Right forelimb (tissue), 1 donor: ENCODE measurements around the gene GPR35.

ENCODE experiments used
- DNase-seq: peaks from one replicate; pipeline ENCODE4 v3.0.0-alpha.2; 2018

GPR35 gene

DNA sequence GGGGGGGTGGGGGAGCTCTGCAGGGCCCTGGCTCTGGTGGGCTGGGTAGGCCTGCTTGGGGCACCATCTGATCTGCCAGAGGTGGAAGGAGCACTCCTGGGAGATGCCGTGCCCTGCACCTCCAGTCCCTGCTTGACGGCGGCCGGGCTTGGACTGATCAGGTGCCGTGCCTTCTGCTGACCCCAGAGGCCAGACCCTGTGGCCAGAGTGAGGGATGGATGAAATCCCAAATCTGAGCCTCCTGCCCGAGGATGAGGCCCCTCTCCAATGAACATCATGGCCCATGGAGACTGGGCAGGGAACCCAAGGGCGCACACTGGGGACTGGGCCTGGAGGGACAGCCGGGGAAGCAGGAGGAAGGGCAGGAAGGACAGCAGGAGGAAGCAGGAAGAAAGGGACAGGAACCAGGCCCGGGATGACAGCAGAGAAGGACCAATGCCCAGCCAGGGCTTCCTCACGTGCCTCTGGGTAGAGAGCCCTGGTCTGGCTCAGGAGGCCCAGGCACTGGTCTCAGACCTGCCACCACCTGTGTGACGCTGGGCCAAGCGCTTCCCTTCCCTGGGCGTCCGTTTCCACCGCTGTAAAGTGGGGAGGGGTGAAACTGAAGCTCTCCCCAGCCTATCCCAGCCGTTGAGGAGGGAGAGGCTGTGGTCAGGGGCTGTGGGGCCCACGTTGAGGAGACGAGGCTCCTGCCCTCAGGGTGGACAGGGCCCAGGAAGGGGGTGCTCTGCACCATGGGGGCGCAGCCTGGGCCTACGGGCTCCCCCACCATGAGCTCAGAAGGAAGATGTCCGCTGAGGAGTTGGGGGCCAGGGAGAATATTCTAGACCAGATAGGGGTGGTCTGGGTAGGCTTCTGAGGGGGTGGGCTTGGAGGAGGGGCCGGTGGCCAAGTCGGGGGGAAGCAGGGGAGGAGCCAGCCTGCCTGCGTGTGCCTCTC, 1.0 kb upstream of the GPR35 start:
- peak; percentile 41 for DNase-seq

- peak; percentile 44 for DNase-seq
Measured at GRCh38 chr2:240626531-240627300, 1.4 kb downstream of the GPR35 start.

DNA sequence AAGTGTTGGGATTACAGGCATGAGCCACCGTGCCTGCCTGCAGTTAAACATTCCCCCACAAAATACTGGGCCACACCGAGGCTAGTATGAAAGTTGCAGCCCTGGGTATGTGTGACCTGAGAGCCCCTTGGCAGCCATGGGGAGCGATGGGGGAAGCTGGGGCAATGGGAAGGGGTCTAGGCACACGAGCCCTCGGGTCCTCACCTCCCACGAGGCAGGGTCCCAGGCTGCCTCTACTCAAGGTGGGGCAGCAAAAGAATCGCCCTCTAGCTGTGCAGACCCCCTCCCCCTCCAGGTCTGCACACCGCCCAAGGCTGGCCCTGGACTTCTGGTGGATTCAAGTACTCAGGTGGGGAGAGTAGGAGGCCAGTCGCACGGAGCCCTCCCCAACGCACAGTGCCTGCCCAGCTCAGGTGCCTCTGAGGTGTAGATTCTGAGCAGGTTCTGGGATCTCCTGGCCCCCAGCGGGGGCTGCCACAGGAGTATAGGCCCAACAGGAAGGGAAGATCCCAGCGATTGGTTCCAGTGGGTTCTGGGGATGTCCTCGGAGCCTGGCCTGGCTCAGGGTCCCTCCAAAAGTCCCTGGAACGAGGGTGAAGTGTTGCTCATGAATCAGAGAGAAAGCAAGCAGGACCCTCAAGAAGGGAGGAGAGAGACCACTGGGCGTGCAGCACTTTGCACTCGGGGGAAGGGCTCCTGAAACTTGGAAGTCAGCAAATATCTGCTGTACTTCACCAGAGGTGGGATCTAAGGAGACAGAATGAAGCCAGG, 2.6 kb downstream of the GPR35 start:
- peak; percentile 37 for DNase-seq

- peak; percentile 10 for DNase-seq
Measured at GRCh38 chr2:240628507-240628807, 3.2 kb downstream of the GPR35 start.

DNA sequence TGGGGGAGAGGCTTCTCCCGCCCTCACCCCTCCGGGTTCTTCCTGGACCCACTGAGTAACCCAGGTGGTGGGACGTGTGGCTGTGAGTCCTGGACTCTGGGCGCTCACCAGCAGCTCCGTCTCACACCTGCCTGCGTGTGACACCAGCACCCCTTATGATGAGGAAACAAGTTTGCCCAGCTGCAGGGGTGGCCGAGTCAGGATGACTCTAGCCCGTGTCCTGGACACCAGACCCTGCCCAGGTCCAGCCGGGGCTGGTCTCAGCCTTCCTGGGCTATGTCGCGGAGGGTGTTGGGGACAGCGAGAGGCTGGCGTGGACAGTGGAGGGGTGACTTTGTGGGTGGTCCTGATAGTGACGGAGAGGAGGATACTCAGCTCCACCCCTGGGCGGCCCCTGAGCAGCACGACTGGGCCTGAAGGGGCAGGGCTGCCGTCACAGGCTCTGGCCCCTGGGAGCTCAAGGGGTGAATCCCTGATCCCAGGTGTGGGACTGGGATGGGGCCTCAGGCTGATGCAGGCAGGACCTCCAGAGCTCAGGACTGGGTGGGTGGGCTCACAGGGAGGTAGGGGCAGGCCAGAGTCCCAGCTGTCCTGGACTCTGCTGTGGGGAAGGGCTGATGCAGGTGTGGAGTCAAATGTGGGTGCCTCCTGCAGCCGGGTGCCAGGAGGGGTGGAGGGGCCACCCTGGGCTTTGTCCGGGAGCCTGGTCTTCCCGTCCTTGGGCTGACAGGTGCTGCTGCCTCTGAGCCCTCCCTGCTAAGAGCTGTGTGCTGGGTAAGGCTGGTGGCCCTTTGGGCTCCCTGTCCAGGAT, 3.7 kb downstream of the GPR35 start:
- peak; percentile 36 for DNase-seq

- DNase-seq = peak; percentile 1
Measured at GRCh38 chr2:240629619-240629967, 4.3 kb downstream of the GPR35 start.

DNA sequence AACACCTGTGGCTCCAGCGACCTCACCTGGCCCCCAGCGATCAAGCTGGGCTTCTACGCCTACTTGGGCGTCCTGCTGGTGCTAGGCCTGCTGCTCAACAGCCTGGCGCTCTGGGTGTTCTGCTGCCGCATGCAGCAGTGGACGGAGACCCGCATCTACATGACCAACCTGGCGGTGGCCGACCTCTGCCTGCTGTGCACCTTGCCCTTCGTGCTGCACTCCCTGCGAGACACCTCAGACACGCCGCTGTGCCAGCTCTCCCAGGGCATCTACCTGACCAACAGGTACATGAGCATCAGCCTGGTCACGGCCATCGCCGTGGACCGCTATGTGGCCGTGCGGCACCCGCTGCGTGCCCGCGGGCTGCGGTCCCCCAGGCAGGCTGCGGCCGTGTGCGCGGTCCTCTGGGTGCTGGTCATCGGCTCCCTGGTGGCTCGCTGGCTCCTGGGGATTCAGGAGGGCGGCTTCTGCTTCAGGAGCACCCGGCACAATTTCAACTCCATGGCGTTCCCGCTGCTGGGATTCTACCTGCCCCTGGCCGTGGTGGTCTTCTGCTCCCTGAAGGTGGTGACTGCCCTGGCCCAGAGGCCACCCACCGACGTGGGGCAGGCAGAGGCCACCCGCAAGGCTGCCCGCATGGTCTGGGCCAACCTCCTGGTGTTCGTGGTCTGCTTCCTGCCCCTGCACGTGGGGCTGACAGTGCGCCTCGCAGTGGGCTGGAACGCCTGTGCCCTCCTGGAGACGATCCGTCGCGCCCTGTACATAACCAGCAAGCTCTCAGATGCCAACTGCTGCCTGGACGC, 4.9 kb downstream of the GPR35 start:
- DNase-seq = peak; percentile 30

- peak; percentile 35 for DNase-seq
Measured at GRCh38 chr2:240630771-240631547, 5.7 kb downstream of the GPR35 start.

DNA sequence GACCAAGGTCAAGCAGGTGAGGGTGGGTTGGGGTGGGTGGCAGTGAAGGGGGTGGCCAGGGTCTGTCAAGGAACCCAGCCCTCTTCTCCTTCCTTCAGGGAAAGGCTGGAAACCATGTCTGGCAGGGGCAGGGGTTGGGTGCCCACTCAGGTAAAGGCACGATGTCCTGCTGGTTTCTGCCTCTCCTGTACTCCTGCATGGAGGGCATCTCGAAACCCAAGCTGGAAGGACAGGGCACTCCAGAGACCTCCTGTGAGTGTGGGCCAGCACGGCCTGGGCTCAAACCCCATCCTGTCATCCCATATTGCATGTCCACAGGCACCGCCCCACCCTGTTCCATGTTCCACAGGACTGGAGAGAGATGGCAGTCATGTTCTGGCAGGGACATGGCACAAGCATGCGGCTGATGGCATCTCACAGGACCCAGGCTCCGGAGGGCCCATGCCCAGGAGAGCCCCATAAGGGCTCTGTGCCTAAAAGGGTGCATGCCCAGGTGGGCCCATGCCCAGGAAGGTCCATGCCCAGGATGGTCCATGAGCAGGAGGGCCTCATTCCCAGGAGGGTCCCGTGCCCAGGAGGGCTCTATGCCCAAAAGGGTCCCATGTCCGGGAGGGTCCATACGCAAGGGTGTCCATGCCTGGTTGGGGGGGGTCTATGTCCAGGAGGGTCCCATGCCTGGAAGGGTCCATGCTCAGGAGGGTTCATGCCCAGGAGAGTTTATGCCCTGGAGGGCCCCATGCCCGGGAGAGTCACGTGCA, 6.4 kb downstream of the GPR35 start:
- peak; percentile 24 for DNase-seq

- DNase-seq = peak; percentile 35
Measured at GRCh38 chr2:240632306-240632721, 7.0 kb downstream of the GPR35 start.

GRCh38 chr2:240635121-240635997, 10.1 kb downstream of the GPR35 start:
- DNase-seq = peak; percentile 32

DNA sequence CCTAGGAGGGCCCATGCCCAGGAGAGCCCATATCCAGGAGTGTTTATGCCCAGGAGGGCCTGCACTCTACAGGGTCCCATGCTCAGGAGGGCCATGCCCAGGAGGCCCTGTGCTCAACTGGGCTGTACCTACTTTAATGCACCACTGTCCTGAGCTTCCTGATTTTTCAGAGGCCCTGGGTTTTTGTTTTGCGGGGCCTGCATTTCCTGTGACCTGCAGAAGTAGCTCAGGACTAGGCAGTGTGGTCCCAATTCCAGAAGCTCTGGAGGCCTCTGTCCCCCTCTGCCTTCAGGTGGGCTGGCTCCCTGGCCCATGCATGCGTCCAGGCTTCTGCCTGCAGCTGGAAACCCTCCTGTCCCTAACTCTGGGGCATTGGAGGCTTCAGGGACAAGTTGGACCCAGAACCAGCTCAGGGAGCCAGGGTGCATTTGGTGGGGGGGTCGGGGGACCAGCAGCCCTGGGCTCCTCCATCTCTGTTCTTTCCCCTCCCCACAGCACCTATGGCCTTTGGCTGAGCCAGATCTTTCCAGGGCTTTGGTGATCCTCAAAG, 10.8 kb downstream of the GPR35 start:
- peak; percentile 23 for DNase-seq

DNA sequence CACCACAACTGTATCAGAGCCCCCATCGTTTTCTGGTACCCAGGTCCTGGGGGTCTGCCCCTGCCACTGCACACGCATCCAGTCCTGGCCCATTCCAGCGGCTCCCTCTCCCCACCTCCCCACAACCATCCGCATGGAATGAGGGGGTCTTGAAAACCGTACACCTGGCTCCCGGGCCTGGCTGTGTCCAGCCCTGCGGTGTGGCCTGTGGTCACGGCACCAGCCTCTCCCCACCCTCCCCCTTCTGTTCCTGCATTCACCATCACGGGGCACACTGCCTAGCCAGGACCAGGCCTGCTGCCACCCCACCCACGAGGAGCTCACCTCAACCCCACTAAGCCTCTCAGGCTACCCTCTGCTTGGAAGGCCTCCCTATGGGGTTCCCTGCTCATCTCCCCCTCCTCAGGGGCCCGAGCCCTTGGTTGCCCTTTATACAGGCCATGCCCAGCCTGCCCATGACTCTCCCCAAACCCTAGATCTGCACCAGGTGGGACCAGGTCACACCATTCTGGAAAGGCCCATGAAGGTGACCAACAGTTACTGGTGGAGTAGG, 11.4 kb downstream of the GPR35 start:
- DNase-seq = peak; percentile 28

- DNase-seq = peak; percentile 33
Measured at GRCh38 chr2:240637116-240637900, 12.0 kb downstream of the GPR35 start.

GRCh38 chr2:240637901-240638345, 12.6 kb downstream of the GPR35 start:
- peak; percentile 33 for DNase-seq

- DNase-seq = peak; percentile 44
Measured at GRCh38 chr2:240638512-240639160, 13.4 kb downstream of the GPR35 start.

DNA sequence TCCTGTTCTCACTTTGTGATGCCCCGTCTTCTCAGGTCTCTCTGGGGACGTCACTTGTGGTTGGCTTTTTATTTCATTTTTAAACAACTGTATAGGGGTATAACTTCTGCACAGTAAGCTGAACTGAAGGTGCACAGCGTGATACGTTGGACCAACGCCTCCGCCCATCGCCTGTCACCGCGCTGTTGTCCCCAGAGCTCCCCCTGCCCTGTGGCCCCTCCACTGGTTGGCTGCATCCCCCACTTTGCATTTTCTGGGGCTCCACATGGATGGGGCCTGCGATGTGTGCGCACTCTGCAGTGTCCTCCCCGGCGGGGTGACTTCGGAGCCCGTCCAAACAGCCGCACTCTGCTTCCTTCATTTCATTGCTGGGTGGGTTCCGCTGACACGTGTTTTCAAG, 14.3 kb downstream of the GPR35 start:
- DNase-seq = no peak
